Activated CD8-positive, alpha-beta memory T cell treated with anti-CD3 and anti-CD28 coated beads, Interleukin-2, amount 10 ng/mL, durations not matched to agents 7 days and 5 days (primary cell): ENCODE measurements around the gene FRS2. TPM values are rescaled to one million over a fixed set of nuclear protein-coding genes. Genes with fewer than 3 reads are reported as not detected.

ENCODE experiments used
- ATAC-seq: fragments of 150-1000 bp; cut with Tn5 transposase; one replicate; pipeline ENCODE4 v1.10.0; 2021; ENCODE audit warnings: moderate library complexity
- CTCF ChIA-PET: fragments of 350-600 bp; sonication (Branson Sonifier 250); formaldehyde crosslinking; loops from one replicate; lab custom pipeline; 2021; ENCODE audit warnings: antibody characterized with exemption; lab: Charles Lee
- DNase-seq: peaks from one replicate; pipeline ENCODE4 v3.0.0-alpha.2; 2020
- H3K27ac Mint-ChIP-seq: one replicate; pipeline ENCODE4 v1.8.0; 2021; ENCODE audit warnings: mild to moderate bottlenecking, mixed read lengths
- H3K27me3 Mint-ChIP-seq: one replicate; pipeline ENCODE4 v1.8.0; 2021; ENCODE audit warnings: mixed read lengths
- H3K36me3 Mint-ChIP-seq: one replicate; pipeline ENCODE4 v1.8.0; 2021; ENCODE audit warnings: mild to moderate bottlenecking, mixed read lengths
- H3K4me1 Mint-ChIP-seq: one replicate; pipeline ENCODE4 v1.8.0; 2021; ENCODE audit warnings: mixed read lengths
- H3K4me3 Mint-ChIP-seq: one replicate; pipeline ENCODE4 v1.8.0; 2021; ENCODE audit warnings: mild to moderate bottlenecking, moderate library complexity, mixed read lengths
- H3K9me3 Mint-ChIP-seq: one replicate; pipeline ENCODE4 v1.8.0; 2022; ENCODE audit warnings: low read depth, mixed read lengths
- total RNA-seq, 2 experiments: library from RNA; stranded (reverse); gene quantifications; one replicate each; pipeline ENCODE4 v1.2.3, GENCODE V29; 2021

Gene FRS2
- total RNA-seq, 2 experiments from 2014 or later, result 11.5 to 12.8 TPM

DNA sequence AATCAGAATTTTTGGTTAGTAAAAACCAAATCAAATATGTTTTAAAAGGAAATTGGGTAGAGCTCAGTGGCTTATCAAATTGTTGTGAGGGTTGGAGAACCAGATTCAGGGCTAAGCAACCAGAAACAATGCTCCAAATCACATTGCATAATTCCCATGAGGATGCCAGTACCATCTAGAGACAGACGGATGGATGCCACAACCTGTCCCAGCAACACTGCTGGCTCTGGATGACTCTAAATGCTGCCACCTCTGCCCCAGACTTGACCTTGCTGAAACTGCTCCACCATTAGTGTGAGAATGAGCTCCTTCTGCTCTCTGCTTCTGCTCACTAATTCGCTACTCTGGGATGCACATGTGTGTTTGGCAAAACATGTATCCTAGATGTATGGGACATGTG, 43.9 kb downstream of the FRS2 start:
- no peaks in the 10 kb centered on the region for H3K9me3 Mint-ChIP-seq
- CTCF ChIA-PET, result interaction anchor here (0.6 to 1.0 kb wide), 2 partner anchors 56 to 854 kb away, joined by 3 read pairs; no protein-coding TSS in a partner anchor
- peaks cover 4% of the 10 kb centered on the region for H3K36me3 Mint-ChIP-seq
- DNase-seq (no peak), ATAC-seq (no peak)
- H3K27ac Mint-ChIP-seq, result no peak overlapping the region
- no peak overlapping the region for H3K4me3 Mint-ChIP-seq
- H3K4me1 Mint-ChIP-seq, result peaks cover 9% of the 10 kb centered on the region
- H3K27me3 Mint-ChIP-seq, result no peaks in the 10 kb centered on the region

DNA sequence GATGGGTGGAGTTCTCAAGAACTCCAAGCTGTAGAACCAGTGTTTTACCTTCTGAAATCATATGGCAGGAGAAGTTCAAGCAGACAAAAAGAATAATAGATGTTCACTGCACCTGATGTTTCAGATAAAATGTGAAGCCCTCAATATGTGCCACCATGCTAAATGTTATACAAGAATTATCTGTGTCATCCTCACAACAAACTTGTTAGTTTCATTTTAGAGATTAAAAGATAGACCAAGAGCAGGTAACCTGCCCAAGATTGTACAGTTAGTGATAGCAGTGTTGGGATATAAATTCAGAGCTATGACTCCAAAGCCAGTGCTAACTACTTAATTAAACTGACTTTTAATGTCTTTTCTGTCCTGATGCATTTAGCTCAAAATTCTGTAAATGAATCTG, 44.7 kb downstream of the FRS2 start:
- DNase-seq (no peak), ATAC-seq (no peak)
- H3K9me3 Mint-ChIP-seq, result peaks cover under 1% of the 10 kb centered on the region
- no peaks in the 10 kb centered on the region for H3K27me3 Mint-ChIP-seq
- peaks cover 10% of the 10 kb centered on the region for H3K36me3 Mint-ChIP-seq
- H3K27ac Mint-ChIP-seq, result no peak overlapping the region
- CTCF ChIA-PET, result interaction anchor here (0.6 kb wide), 1 partner anchor 853 kb away, joined by 3 read pairs; no protein-coding TSS in a partner anchor
- peaks cover 8% of the 10 kb centered on the region for H3K4me1 Mint-ChIP-seq
- no peak overlapping the region for H3K4me3 Mint-ChIP-seq

DNA sequence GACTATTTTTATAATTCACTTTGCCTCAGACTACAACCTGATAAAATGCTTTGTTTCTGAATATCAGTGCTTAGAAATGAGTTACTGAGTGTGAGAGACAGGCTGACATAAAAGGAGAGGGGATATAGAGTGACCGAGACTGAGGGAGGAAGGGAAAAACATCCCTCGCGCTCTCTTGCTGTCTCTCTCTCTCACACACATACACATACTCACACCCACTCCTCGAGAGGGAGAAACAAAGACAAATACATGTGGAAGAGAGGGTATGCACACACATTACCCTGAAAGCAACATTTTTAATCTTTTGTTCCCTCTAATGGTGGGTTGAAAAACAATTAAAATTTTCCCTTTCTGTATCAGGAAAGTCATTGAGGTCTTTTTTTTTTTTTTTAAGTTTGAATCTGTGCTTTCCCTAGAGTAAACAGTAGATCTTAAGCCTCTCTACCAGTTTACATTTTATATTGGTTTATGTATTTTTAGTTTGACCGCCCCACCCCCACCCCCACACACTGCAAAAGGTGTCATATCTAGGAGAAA, 45.3 kb downstream of the FRS2 start:
- H3K4me1 Mint-ChIP-seq, result peaks cover 9% of the 10 kb centered on the region
- DNase-seq (no peak), ATAC-seq (no peak)
- peaks cover 4% of the 10 kb centered on the region for H3K9me3 Mint-ChIP-seq
- H3K27me3 Mint-ChIP-seq, result no peaks in the 10 kb centered on the region
- peaks cover 14% of the 10 kb centered on the region for H3K36me3 Mint-ChIP-seq
- no peak overlapping the region for H3K4me3 Mint-ChIP-seq
- CTCF ChIA-PET, result interaction anchor here (0.6 kb wide), 1 partner anchor 1774 kb away, joined by 3 read pairs; no protein-coding TSS in a partner anchor
- H3K27ac Mint-ChIP-seq, result no peak overlapping the region

DNA sequence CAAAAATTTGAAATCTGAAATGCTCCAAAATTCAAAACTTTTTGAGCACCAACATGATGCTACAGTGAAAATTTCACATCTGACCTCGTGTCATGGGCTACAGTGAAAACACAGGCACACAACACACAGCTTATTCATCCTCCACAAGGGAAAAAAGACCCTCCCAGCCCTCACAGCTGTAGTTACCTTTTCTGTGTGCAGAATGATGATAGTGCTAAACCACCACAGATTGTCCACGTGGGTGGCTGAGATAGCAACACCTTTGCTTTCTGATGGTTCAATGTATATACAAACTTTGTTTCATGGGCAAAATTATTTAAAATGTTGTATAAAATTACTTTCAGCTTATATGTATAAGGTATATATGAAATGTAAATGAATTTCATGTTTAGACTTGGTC, 46.8 kb downstream of the FRS2 start:
- Mint-ChIP-seq H3K27ac (no peak overlapping the region), H3K9me3 (peaks cover 10% of the 10 kb centered on the region), H3K4me3 (no peak overlapping the region), H3K4me1 (peaks cover 9% of the 10 kb centered on the region), H3K27me3 (no peaks in the 10 kb centered on the region), H3K36me3 (peaks cover 23% of the 10 kb centered on the region)
- CTCF ChIA-PET, result no interaction called here
- ATAC-seq (no peak), DNase-seq (no peak)

DNA sequence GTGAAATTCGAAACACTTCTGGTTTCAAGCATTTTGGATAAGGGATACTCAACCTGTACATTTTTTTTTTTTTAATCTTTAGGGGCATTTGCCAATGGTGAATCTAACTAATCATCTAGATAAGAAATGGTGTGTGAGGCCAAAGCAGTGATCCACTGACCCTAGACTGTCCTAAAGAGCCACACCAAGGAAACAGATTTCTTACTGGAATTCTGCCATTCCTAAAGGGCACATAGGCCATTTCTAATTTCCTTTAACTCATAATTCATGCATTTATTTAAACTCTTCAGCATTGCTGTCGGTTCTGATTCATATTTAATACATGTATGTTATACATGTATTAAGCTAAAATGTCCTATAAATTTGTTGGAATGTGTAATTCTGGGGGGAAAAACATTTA, 47.2 kb downstream of the FRS2 start:
- CTCF ChIA-PET, result interaction anchor here (0.7 kb wide), 1 partner anchor 24 kb away, joined by 3 read pairs; no protein-coding TSS in a partner anchor
- H3K27me3 Mint-ChIP-seq, result no peaks in the 10 kb centered on the region
- H3K4me1 Mint-ChIP-seq, result peaks cover 9% of the 10 kb centered on the region
- H3K4me3 Mint-ChIP-seq, result no peak overlapping the region
- ATAC-seq (no peak), DNase-seq (no peak)
- peaks cover 27% of the 10 kb centered on the region for H3K36me3 Mint-ChIP-seq
- H3K27ac Mint-ChIP-seq, result no peak overlapping the region
- peaks cover 14% of the 10 kb centered on the region for H3K9me3 Mint-ChIP-seq

DNA sequence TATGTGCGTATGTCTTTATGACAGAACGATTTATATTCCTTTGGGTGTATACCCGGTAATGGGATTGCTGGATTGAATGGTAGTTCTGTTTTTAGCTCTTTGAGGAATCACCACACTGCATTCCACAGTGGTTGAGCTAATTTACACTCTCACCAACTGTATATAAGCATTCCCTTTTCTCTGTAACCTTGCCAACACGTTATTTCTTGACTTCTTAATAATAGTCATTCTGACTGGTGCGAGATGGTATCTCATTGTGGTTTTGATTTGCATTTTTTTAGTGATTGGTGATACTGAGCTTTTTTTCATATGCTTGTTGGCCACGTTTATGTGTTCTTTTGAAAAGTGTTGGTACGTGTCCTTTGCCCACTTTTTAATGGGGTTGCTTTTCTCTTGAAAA, 49.7 kb downstream of the FRS2 start:
- CTCF ChIA-PET, result interaction anchor here (0.7 kb wide), 1 partner anchor 11 kb away, joined by 4 read pairs; no protein-coding TSS in a partner anchor
- H3K4me1 Mint-ChIP-seq, result peaks cover 3% of the 10 kb centered on the region
- H3K9me3 Mint-ChIP-seq, result peaks cover 23% of the 10 kb centered on the region
- no peak for DNase-seq
- ATAC-seq, result no peak
- H3K27ac Mint-ChIP-seq, result no peak overlapping the region
- H3K27me3 Mint-ChIP-seq, result no peaks in the 10 kb centered on the region
- H3K36me3 Mint-ChIP-seq, result peaks cover 40% of the 10 kb centered on the region
- no peak overlapping the region for H3K4me3 Mint-ChIP-seq

DNA sequence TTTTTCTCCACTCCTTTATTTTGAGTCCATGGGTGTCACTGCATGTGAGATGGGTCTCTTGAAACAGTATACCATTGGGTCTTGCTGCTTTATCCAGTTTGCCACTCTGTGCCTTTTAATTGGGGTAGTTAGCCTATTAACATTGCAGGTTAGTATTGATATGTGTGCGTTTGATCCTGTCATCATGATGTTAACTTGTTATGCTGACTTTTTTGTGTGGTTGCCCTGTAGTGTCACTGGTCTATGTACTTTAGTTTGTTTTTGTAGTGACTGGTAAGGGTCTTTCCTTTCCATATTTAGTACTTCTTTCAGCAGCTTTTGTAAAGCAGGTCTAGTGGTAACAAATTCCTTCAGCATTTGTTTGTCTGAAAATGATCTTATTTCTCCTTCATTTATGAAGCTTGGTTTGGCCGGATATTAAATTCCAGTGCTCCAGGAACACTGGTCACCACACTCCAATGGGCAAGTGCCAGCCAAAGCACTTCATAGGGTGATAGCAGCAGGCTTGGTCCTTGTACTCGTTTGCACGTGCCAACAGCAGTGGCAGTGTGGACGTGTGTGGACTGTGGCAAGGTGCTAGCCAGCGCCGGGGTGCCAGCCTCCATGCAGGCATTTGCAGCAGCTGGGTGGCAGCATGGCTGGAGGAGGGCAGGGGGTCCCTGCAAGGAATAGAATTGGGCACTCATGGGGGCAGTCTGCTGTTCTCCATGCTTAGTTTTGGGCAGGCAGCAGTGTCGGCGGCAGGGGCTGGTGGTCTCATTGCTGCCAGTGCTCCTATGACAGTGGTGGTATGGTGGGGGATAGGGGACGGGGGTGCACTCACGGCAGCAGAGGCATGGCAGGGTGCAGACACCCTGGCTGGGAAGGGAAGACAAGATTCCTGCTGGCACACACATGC, 53.5 kb downstream of the FRS2 start:
- Mint-ChIP-seq H3K36me3 (peaks cover 38% of the 10 kb centered on the region), H3K27me3 (no peaks in the 10 kb centered on the region), H3K4me3 (no peak overlapping the region), H3K4me1 (peaks cover 9% of the 10 kb centered on the region), H3K9me3 (peaks cover 23% of the 10 kb centered on the region), H3K27ac (no peak overlapping the region)
- DNase-seq (no peak), ATAC-seq (no peak)
- CTCF ChIA-PET, result no interaction called here

DNA sequence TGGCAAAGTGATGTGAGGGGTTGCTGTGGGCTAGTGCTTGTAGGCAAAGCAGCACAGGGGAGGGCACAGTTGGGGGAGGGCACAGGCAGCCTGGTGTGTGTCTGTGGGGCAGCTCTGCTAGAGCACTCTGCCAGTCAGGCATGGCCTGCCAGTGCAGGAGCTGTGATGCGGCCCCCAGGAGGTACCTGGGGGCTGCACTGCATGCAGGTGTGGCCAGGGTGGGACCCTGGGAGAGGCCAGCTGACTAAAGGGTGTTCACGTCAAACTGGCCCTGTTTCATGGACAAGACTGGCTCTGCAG, 54.1 kb downstream of the FRS2 start:
- Mint-ChIP-seq H3K27me3 (no peaks in the 10 kb centered on the region), H3K36me3 (peaks cover 34% of the 10 kb centered on the region), H3K9me3 (peaks cover 23% of the 10 kb centered on the region), H3K4me1 (peaks cover 12% of the 10 kb centered on the region), H3K27ac (no peak overlapping the region), H3K4me3 (no peak overlapping the region)
- CTCF ChIA-PET, result no interaction called here
- DNase-seq (no peak), ATAC-seq (no peak)

DNA sequence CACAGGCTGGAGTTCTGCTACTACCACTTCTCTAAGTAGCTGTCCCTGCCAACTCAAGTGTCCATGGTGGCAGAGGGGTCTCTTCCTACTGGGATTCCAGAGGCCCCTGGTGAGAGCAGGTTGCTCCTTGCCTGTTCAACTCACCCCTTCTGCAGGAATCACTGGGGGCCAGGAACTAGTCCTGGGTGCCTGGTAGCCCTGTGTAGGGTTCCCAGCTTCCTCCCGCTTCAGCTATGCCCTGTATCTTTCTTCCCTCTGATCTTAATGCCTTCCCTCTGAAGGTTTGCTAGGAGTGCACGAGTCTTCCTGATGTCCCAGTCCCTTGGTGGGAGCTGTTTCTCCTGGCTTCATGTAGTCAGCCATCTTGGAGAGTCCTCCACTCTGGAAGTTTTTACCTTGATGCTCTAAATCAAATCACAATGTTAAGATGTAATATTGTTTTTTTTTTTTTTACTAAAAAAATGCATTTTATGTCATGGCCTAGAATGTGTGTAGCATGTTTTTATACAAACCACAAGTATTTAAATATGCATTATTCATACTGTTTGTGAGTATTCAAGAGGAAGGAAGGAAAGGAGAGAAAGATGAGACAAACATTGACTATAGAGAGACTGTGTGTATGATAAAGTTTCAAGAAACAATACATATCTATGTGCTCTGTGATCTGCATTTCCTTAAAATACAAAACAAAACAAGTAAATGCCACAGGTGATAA, 54.7 kb downstream of the FRS2 start:
- H3K36me3 Mint-ChIP-seq, result peaks cover 30% of the 10 kb centered on the region
- H3K9me3 Mint-ChIP-seq, result peaks cover 21% of the 10 kb centered on the region
- no peak overlapping the region for H3K4me3 Mint-ChIP-seq
- ATAC-seq (no peak), DNase-seq (no peak)
- no peaks in the 10 kb centered on the region for H3K27me3 Mint-ChIP-seq
- CTCF ChIA-PET, result no interaction called here
- peaks cover 11% of the 10 kb centered on the region for H3K4me1 Mint-ChIP-seq
- no peak overlapping the region for H3K27ac Mint-ChIP-seq

DNA sequence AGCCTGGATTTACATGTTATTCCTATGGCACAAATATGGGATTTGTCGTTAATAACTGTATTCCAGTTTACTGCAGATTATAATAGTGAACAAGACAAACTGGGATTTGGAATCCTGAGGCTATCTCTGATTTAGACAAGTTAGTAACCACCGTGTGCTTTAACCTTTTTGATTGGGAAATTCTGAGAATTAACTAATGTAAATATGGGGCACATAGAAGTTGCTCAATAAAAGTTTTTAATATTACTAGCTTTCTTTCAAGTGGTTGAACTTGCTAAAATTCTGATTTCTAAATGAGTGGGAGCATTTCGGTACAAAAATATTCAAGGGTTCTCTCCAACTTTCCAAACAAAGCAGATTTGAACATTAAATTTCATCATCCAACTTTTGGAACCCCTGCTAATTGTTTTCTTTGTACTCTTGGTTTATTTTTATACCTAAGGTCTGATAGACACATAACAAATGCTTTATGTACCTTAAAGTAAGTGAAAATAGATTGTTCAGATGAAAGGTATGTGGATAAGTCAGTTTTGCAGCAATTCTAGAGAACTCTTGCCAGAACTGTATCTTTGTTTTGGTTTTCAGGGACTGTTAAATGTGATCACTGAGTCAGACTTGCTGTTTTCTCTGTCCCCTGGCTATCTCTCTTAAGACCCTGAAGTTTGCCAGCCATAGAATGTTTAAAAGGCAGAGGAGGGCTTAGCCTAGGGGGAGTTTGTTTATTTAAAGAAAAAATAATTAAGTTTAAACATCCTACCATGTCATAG, 57.5 kb downstream of the FRS2 start:
- CTCF ChIA-PET, result no interaction called here
- Mint-ChIP-seq H3K9me3 (peaks cover 5% of the 10 kb centered on the region), H3K4me3 (no peak overlapping the region), H3K36me3 (peaks cover 11% of the 10 kb centered on the region), H3K4me1 (peaks cover 10% of the 10 kb centered on the region), H3K27ac (no peak overlapping the region), H3K27me3 (no peaks in the 10 kb centered on the region)
- no peak for DNase-seq
- ATAC-seq, result no peak

DNA sequence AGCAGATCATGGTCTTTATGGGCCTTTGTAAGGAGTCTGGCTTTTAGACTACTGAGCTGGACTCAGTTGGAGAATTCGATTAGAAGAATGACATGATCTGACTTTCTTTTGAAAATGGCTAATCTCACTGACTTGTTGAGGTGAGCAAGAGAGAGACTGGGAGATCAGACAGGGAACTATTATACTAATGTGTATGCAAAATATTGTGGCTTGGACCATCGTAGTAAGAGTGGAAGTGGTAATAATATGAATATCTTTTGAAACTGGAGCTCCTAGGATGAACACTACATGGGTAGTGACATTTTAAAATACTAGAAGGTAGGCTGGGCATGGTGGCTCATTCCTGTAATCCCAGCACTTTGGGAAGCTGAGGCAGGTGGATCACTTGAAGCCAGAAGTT, 58.8 kb downstream of the FRS2 start:
- CTCF ChIA-PET, result no interaction called here
- Mint-ChIP-seq H3K27ac (no peak overlapping the region), H3K27me3 (no peaks in the 10 kb centered on the region), H3K9me3 (no peaks in the 10 kb centered on the region), H3K4me3 (no peak overlapping the region), H3K4me1 (peaks cover 15% of the 10 kb centered on the region), H3K36me3 (peaks cover 2% of the 10 kb centered on the region)
- no peak for DNase-seq
- ATAC-seq, result no peak

DNA sequence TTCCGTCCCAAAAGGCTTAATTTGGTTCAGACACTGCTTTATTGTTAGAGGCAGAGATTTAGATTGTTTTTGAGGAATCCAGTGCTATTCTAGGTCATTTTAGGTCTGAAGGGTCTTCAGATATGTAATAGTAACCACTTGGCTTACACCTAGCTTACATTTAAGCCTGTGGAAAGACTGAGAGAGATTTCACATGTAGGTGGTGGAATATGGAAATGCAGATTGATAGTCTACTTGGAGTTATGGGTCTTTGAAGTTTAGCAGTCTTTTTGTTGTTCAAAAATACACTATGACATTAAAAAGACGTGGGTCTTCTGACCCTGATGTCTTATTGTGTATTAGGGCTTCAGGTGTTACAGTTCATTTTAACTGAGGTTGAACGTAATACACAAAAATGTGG, 63.7 kb downstream of the FRS2 start:
- H3K4me1 Mint-ChIP-seq, result peaks cover 19% of the 10 kb centered on the region
- no peaks in the 10 kb centered on the region for H3K9me3 Mint-ChIP-seq
- ATAC-seq (no peak), DNase-seq (no peak)
- H3K27me3 Mint-ChIP-seq, result no peaks in the 10 kb centered on the region
- H3K4me3 Mint-ChIP-seq, result no peak overlapping the region
- peaks cover 7% of the 10 kb centered on the region for H3K36me3 Mint-ChIP-seq
- CTCF ChIA-PET, result interaction anchor here (1.0 kb wide), 1 partner anchor 29 kb away, joined by 3 read pairs; no protein-coding TSS in a partner anchor
- H3K27ac Mint-ChIP-seq, result no peak overlapping the region

DNA sequence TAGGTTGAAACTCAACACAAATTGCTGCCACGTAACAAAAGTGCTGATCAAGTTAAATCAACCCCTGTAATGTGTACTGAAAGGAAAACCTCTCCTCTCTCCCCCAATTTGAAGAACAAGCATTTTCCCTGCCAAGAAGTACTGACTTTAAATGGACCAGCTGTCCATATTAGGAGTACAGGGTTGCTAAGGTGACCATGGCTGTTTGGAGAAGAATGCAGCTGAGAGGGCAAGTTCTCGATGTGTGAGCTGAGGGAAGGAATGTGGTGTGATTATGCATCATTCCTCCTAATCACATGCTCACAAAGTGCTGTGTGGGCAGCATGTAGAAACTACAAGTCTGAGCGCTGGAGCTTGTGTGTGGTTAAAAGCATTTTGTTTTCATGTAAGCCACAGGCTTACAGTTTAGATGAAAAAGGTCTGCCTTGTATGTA, 64.2 kb downstream of the FRS2 start:
- DNase-seq (peak; percentile 58), ATAC-seq (peak; percentile 88)
- Mint-ChIP-seq H3K4me1 (peaks cover 17% of the 10 kb centered on the region), H3K4me3 (no peak overlapping the region), H3K9me3 (no peaks in the 10 kb centered on the region), H3K27ac (peak overlapping the region; percentile 14), H3K27me3 (no peaks in the 10 kb centered on the region), H3K36me3 (peaks cover 7% of the 10 kb centered on the region)
- CTCF ChIA-PET, result interaction anchor here (1.0 kb wide), 1 partner anchor 29 kb away, joined by 3 read pairs; no protein-coding TSS in a partner anchor
